ENCODE measurements around the gene TCFL5. TPM values are rescaled to one million over a fixed set of nuclear protein-coding genes. Genes with fewer than 3 reads are reported as not detected.

TCFL5 gene
- total and polyA plus RNA-seq, 10 of the 15 experiments (the other 5 are each of a cell fraction or from before 2014, with no cell fraction given) = 0.48 to 8.1 (median 3.8) TPM

- Histone ChIP-seq H3K36me3 (ENCODE audit: control insufficient read depth in 2 of 2, insufficient read depth in 2 of 2, low read length in 1 of 2) (peaks cover 0 to 3% of the 10 kb centered on the region in 2 experiments; a peak in 1 of 4 replicates), H2AFZ (ENCODE audit: control insufficient read depth, low read depth, low read length) (no peak overlapping the region), H3K27ac (ENCODE audit: control insufficient read depth, insufficient read depth) (no peak overlapping the region), H3K9me3 (replicated peaks; ENCODE audit: control insufficient read depth, insufficient read depth, low read length) (no peaks in the 10 kb centered on the region), H3K4me2 (ENCODE audit: control insufficient read depth, insufficient read depth) (no peak overlapping the region), H4K20me1 (ENCODE audit: control insufficient read depth, insufficient read depth) (no peaks in the 10 kb centered on the region; the same call in 1 of the 2 replicates), H3K79me2 (ENCODE audit: control insufficient read depth, insufficient read depth, low read length) (no peaks in the 10 kb centered on the region), H3K4me1 (ENCODE audit: control insufficient read depth, insufficient read depth, low read length) (no peaks in the 10 kb centered on the region), H3K9ac (ENCODE audit: control insufficient read depth, insufficient read depth, low read length) (no peak overlapping the region), H3K27me3 (replicated peaks in 1 of 2; ENCODE audit: control insufficient read depth in 2 of 2, insufficient read depth in 2 of 2, low read length in 1 of 2) (no peaks in the 10 kb centered on the region; a peak in 1 of 4 replicates), H3K4me3 (no peak overlapping the region)
- 81% methylated on average over 10 of the region's 10 CpGs for WGBS (ENCODE audit: insufficient coverage, insufficient replicate concordance, low lambda C conversion rate, missing lambda C conversion rate)
- DNase-seq (ENCODE audit: low read depth, low spot score) = no peak
- in situ Hi-C loops (cut with MboI) (no loop called here), intact Hi-C loops (cut with micrococcal nuclease; ENCODE audit: unreplicated experiment) (no loop called here)
- BruUV-seq (replicated peaks) = no TSS peak
- ATAC-seq = no peak
- ChIA-PET SMC1A (ENCODE audit: uncharacterized antibody, unreplicated experiment) (no interaction called here), POLR2A (no interaction called here), CTCF (no interaction called here), RAD21 (ENCODE audit: unreplicated experiment) (no interaction called here)
- no peak for TF ChIP-seq SIX5 (IDR thresholded peaks at IDR 0.05; ENCODE audit: low read depth, low read length, severe bottlenecking)
- TF ChIP-seq IRF3 (IDR thresholded peaks at IDR 0.05) = no peak
- TF ChIP-seq, protein P1, sequence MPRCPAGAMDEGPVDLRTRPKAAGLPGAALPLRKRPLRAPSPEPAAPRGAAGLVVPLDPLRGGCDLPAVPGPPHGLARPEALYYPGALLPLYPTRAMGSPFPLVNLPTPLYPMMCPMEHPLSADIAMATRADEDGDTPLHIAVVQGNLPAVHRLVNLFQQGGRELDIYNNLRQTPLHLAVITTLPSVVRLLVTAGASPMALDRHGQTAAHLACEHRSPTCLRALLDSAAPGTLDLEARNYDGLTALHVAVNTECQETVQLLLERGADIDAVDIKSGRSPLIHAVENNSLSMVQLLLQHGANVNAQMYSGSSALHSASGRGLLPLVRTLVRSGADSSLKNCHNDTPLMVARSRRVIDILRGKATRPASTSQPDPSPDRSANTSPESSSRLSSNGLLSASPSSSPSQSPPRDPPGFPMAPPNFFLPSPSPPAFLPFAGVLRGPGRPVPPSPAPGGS (IDR thresholded peaks at IDR 0.05; ENCODE audit: borderline replicate concordance, insufficient read depth, low read depth, low read length, poor library complexity, severe bottlenecking) = peak; percentile 25
- no peak for TF ChIP-seq ZNF207 (IDR thresholded peaks at IDR 0.05; ENCODE audit: borderline replicate concordance)
- no peak for FAIRE-seq
Observed at GRCh38 chr20:62843656-62844055, 18.0 kb downstream of the TCFL5 start.
